Mucosa of descending colon (tissue), 3 donors: Measurements from ENCODE around the gene CHD6. TPM values are rescaled to one million over a fixed set of nuclear protein-coding genes. Genes with fewer than 3 reads are reported as not detected.

Experiments used
- ATAC-seq: fragments of 200-7000 bp; cut with Tn5 transposase; one replicate; pipeline ENCODE4 v1.9.1; 2020; ENCODE audit warnings: mild to moderate bottlenecking, moderate library complexity
- DNase-seq, 3 donors: peaks; one replicate each; pipeline ENCODE4 v3.0.0-alpha.2; 2020
- H3K36me3 ChIP-seq: fragments of 200-600 bp; one replicate; pipeline ENCODE4 v1.8.0; 2021; ENCODE audit warnings: low read depth, mild to moderate bottlenecking
- H3K4me1 ChIP-seq: fragments of 200-600 bp; one replicate; pipeline ENCODE4 v1.8.0; 2021; ENCODE audit warnings: low read depth, mild to moderate bottlenecking
- H3K4me3 ChIP-seq: fragments of 200-600 bp; one replicate; pipeline ENCODE4 v1.8.0; 2021; ENCODE audit warnings: mild to moderate bottlenecking
- H3K9me3 ChIP-seq: fragments of 200-600 bp; one replicate; pipeline ENCODE4 v1.8.0; 2021; ENCODE audit warnings: mild to moderate bottlenecking
- intact Hi-C, 2 donors: fragments of 100-400 bp; cut with DNase I in 1 of 2; cut with micrococcal nuclease in 1 of 2; formaldehyde crosslinking; loops; one replicate each; pipeline versions ENCODE4 v1.11.0 to v1.11.1; 2022; cut with DNase I, micrococcal nuclease
- total RNA-seq, 3 donors: library from RNA; stranded (reverse); fragmentation: NEBNext Ultra II Directional in 2 of 3; extraction: Animal tissue kit (Norgen Biotek cat#: 25700) in 2 of 3; gene quantifications; one replicate each; pipeline versions ENCODE4 v1.2.1 to v1.2.4, GENCODE V29; 2021 to 2023
- TF ChIP-seq, protein P1 (sequence below): fragments of 200-600 bp; IDR thresholded peaks from one replicate; pipeline ENCODE4 v1.8.0; 2022; ENCODE audit warnings: antibody characterized with exemption, mild to moderate bottlenecking
- donor health status: DM: no; HTN: no; CAD: no; lungs with moderate emphysema.
- donor health status: DM: no; HTN: no; CAD: no.
- donor health status: DM: no; HTN: yes; CAD: no.

The CHD6 gene
- total RNA-seq, 3 donors from 2014 or later = 33.8 to 53.6 (median 43.8) TPM

DNA sequence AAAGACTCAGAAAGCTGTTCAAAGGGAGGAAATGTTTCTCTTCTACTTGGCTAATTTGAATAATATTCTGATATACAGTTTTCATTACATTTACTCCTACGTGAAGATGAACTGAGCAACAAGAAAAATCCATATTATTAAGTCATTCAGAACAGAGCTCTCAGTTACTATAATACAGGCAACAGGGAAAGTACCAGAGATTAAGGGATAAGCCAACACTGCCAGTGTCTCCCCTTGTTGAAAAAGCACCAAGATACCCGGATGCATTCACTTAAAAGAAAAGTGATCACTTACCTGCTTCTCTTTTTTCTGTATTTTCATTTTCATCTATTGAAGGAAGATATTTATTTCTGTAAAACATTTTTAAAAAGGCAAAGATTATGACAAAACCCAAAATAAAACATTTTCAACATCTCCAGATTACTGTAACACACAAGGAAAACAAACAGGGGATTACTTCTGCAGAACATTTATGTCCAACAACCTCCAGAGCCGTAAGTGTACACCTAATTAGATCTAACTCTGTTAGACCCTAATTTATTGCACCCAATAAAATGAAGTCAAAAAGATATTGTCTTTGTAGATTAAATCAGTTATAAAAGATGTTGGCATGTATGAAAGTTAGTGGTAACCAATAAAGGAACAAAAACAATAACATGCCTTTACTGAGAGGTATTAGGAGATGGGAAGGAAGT lies 67.0 kb downstream of the CHD6 start:
- ATAC-seq = no peak
- H3K4me1 ChIP-seq = no peaks in the 10 kb centered on the region
- no peaks in the 10 kb centered on the region for H3K36me3 ChIP-seq
- no peak for DNase-seq
- TF ChIP-seq, protein P1, sequence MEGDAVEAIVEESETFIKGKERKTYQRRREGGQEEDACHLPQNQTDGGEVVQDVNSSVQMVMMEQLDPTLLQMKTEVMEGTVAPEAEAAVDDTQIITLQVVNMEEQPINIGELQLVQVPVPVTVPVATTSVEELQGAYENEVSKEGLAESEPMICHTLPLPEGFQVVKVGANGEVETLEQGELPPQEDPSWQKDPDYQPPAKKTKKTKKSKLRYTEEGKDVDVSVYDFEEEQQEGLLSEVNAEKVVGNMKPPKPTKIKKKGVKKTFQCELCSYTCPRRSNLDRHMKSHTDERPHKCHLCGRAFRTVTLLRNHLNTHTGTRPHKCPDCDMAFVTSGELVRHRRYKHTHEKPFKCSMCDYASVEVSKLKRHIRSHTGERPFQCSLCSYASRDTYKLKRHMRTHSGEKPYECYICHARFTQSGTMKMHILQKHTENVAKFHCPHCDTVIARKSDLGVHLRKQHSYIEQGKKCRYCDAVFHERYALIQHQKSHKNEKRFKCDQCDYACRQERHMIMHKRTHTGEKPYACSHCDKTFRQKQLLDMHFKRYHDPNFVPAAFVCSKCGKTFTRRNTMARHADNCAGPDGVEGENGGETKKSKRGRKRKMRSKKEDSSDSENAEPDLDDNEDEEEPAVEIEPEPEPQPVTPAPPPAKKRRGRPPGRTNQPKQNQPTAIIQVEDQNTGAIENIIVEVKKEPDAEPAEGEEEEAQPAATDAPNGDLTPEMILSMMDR = no peak
- intact Hi-C loops = no loop called here
- H3K4me3 ChIP-seq = no peak overlapping the region
- H3K9me3 ChIP-seq = peaks cover under 1% of the 10 kb centered on the region

DNA sequence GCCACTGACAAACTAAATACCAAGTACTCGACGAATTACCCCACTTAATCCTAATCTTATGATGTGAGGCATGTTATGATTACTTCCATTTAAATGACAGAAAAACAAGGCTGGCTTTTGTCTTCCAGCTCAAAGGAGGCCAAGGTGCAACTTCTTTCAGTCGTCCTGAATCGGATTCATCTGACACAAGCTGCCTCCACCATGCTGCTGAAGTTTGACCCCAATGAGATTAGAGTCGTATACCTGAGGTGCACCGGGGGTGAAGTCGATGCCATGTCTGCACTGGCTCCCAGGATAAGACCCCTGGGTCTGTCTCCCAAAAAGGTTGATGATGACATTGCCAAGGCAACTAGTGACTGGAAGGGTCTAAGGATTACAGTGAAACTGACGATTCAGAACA lies 71.0 kb downstream of the CHD6 start:
- H3K4me1 ChIP-seq = no peaks in the 10 kb centered on the region
- intact Hi-C loops = no loop called here
- no peak for DNase-seq
- H3K36me3 ChIP-seq = no peaks in the 10 kb centered on the region
- ATAC-seq = no peak
- TF ChIP-seq, protein P1 = no peak
- no peaks in the 10 kb centered on the region for H3K9me3 ChIP-seq
- H3K4me3 ChIP-seq = no peak overlapping the region

DNA sequence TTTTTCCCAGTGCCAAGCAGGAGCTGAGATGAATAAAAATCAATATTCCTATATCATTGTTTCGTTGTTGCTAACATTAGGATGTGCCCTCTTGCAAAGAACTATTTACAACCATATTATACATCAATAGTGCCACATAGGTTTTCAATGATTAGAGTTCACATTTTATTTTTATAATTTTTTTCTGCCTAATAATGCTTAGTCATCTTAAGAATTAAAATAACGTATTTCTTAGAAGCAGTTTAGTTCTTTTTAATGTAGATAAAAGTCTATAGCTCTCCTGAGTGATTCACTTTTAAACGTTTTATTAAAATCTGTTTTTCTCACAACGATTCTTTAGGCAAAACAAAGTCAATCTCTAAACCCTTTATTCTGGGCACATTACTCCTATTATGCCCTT lies 71.6 kb downstream of the CHD6 start:
- Histone ChIP-seq H3K9me3 (no peaks in the 10 kb centered on the region), H3K4me3 (no peak overlapping the region), H3K36me3 (no peaks in the 10 kb centered on the region), H3K4me1 (no peaks in the 10 kb centered on the region)
- no peak for ATAC-seq
- TF ChIP-seq, protein P1 = no peak
- no peak for DNase-seq
- intact Hi-C loops = no loop called here

DNA sequence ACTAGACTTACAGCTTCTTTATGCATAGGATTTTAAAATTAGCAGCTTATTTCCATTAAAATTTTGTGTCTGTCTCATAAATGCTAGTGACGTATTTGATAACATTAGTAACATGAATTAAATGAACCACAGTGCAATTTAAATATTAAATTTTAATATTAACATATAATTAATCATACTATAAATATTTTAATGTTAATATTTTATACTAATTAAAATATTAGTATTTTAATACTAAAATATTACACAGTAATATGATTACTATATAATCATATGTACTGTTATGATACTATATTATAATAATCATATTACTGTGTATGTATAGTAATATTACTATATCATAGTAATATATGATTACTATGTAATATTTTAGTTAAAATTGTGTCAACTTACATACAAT lies 73.7 kb downstream of the CHD6 start:
- no peak for DNase-seq
- Histone ChIP-seq H3K4me1 (no peaks in the 10 kb centered on the region), H3K36me3 (no peaks in the 10 kb centered on the region), H3K4me3 (no peak overlapping the region), H3K9me3 (no peaks in the 10 kb centered on the region)
- intact Hi-C loops = no loop called here
- TF ChIP-seq, protein P1 = no peak
- no peak for ATAC-seq

DNA sequence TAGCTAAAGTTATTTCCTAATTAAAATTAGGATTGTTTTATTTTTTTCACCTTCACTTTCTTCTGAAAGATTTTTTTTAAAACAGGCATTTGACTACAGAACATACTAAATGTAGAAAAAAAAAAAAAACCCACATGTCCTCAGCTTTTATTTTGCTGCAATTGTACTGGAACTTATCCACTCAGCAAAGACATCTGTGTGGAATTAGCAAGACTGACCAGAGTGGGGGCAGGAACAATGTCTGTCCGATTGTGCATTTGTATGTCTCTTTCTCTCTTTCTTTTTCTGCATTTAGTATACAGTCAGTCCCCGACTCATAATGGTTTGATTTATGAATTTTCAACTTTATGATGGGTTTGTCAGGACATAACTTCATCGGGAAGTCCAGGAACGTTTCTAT lies 77.3 kb downstream of the CHD6 start:
- Histone ChIP-seq H3K9me3 (peaks cover 6% of the 10 kb centered on the region), H3K4me1 (no peaks in the 10 kb centered on the region), H3K36me3 (no peaks in the 10 kb centered on the region), H3K4me3 (no peak overlapping the region)
- intact Hi-C loops = no loop called here
- TF ChIP-seq, protein P1 = no peak
- no peak for ATAC-seq
- DNase-seq = no peak

DNA sequence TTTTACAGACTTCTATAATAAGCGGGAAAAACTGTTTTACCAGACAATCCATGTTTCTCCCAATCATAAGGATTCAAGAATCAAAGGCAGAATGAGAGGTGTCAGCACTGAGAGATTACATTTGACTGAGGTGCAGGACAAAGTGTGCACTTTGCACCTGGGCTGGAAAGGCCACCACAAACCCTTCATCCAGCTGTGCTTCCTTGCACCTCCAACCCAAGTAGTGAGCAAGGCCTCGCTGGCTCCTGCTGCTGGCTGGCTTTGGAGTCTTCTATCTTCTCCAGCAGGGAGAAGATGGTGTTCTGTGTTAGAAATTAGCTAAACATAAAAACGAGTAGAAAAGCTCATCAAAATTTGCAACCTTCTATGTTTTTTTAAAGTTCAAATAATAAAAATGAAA lies 77.7 kb downstream of the CHD6 start:
- ATAC-seq = no peak
- H3K4me1 ChIP-seq = no peaks in the 10 kb centered on the region
- H3K4me3 ChIP-seq = no peak overlapping the region
- TF ChIP-seq, protein P1 = no peak
- no peaks in the 10 kb centered on the region for H3K36me3 ChIP-seq
- peaks cover 6% of the 10 kb centered on the region for H3K9me3 ChIP-seq
- DNase-seq = no peak
- intact Hi-C loops = no loop called here
